Kidney (tissue), 14 donors: ENCODE measurements around the gene ADCYAP1R1. TPM values are rescaled to one million over a fixed set of nuclear protein-coding genes. Genes with fewer than 3 reads are reported as not detected.
A peak's percentile ranks its signal among the peaks of the same experiment; 100 is the strongest.

Experiments used
- DNase-seq, 5 donors: peaks; one replicate each; pipeline ENCODE4 v3.0.0-alpha.2; 2013 to 2020
- FAIRE-seq: peaks from 2 replicates; lab custom pipeline; 2012; peaks lifted over from hg19 to GRCh38; lab: Jason Lieb, UNC
- H3K27ac ChIP-seq, 2 donors: one replicate each; pipeline ENCODE4 v1.7.0; 2013; ENCODE audit warnings: low read depth in 2 of 2, low read length in 2 of 2, inconsistent platforms in 1 of 2
- H3K27me3 ChIP-seq: one replicate; pipeline ENCODE4 v1.7.1; 2013; ENCODE audit warnings: low read length, inconsistent platforms; ENCODE audit not compliant: control insufficient read depth, insufficient read depth
- H3K36me3 ChIP-seq, 3 donors: one replicate each; pipeline versions ENCODE4 v1.7.0 to v1.7.1; 2013; ENCODE audit warnings: low read length in 3 of 3, control low read depth in 1 of 3, inconsistent platforms in 1 of 3; ENCODE audit not compliant: insufficient read depth in 3 of 3, control insufficient read depth in 2 of 3
- H3K4me1 ChIP-seq, 3 donors: one replicate each; pipeline versions ENCODE4 v1.7.0 to v1.7.1; 2013; ENCODE audit warnings: low read length in 3 of 3, inconsistent platforms in 1 of 3, low read depth in 1 of 3; ENCODE audit not compliant: control insufficient read depth in 2 of 3, insufficient read depth in 2 of 3
- H3K4me3 ChIP-seq, 3 donors: one replicate each; pipeline versions ENCODE4 v1.7.0 to v1.8.1; 2013; ENCODE audit warnings: low read length in 3 of 3, control low read depth in 1 of 3, inconsistent platforms in 1 of 3
- H3K9ac ChIP-seq, 3 donors: one replicate each; pipeline versions ENCODE4 v1.7.0 to v1.7.1; 2013; ENCODE audit warnings: low read length in 3 of 3, control low read depth in 1 of 3, inconsistent platforms in 1 of 3
- H3K9me3 ChIP-seq, 3 donors: one replicate each; pipeline versions ENCODE4 v1.7.0 to v1.7.1; 2013; ENCODE audit warnings: low read length in 3 of 3, control low read depth in 1 of 3, inconsistent platforms in 1 of 3; ENCODE audit not compliant: control insufficient read depth in 2 of 3, insufficient read depth in 1 of 3
- CTCF ChIP-seq: IDR thresholded peaks from 3 replicates; pipeline ENCODE4 v1.5.1; 2012; ENCODE audit warnings: mild to moderate bottlenecking, moderate library complexity, borderline replicate concordance; ENCODE audit not compliant: insufficient read depth; ENCODE audit errors: extremely low read depth
- intact Hi-C: fragments of 100-400 bp; cut with DNase I; formaldehyde crosslinking; loops from one replicate; pipeline ENCODE4 v1.11.1; 2022
- polyA plus RNA-seq: library from polyadenylated mRNA; stranded (reverse); fragments of 350-450 nt; fragmentation: Illumina TruSeq; extraction: RNeasy Lipid Tissue Mini Kit (QIAGEN cat#74804); gene quantifications from one replicate; pipeline ENCODE4 v1.2.3, GENCODE V29; 2014; ENCODE audit warnings: low read depth, low replicate concordance; ENCODE audit not compliant: insufficient read depth
- total RNA-seq: library from RNA; stranded (reverse); fragmentation: NEBNext Ultra II Directional; extraction: Animal tissue kit (Norgen Biotek cat#: 25700); gene quantifications from one replicate; pipeline ENCODE4 v1.2.1, GENCODE V29; 2021
- donor health status: control.
- donor health status: control.
- donor health status: control.
- donor health status: control.
- donor health status: control.
- donor health status: DM: yes; HTN: yes; CAD: no.
- donor health status: Normal renal cell carcinoma (clear cell type).

ADCYAP1R1 gene
- total and polyA plus RNA-seq, 2 donors from 2014 or later = not detected

GRCh38 chr7:31122649-31123058 is 70.5 kb downstream of the ADCYAP1R1 start:
- DNase-seq (peak in 4 of 5 donors; percentile 67 to 85 (median 74)), FAIRE-seq (peak; percentile 11)
- Histone ChIP-seq H3K4me1 (no peaks in the 10 kb centered on the region), H3K27me3 (no peaks in the 10 kb centered on the region), H3K27ac (no peak overlapping the region), H3K4me3 (no peak overlapping the region), H3K9me3 (no peaks in the 10 kb centered on the region), H3K9ac (no peak overlapping the region), H3K36me3 (no peaks in the 10 kb centered on the region)
- intact Hi-C loops = loop anchor here (5.0 to 10.0 kb wide), 2 partner anchors 140 to 328 kb away; no protein-coding TSS in a partner anchor
- peak; percentile 70 for TF ChIP-seq CTCF

- no peaks in the 10 kb centered on the region for H3K36me3 ChIP-seq
- intact Hi-C loops = loop anchor here (5.0 to 10.0 kb wide), 2 partner anchors 141 to 329 kb away; no protein-coding TSS in a partner anchor
Measured at GRCh38 chr7:31123321-31123720, 71.2 kb downstream of the ADCYAP1R1 start.

GRCh38 chr7:31123726-31124125 is 71.6 kb downstream of the ADCYAP1R1 start:
- no peaks in the 10 kb centered on the region for H3K4me1 ChIP-seq
- H3K9me3 ChIP-seq = no peaks in the 10 kb centered on the region
- no peak overlapping the region for H3K4me3 ChIP-seq
- no peak overlapping the region for H3K27ac ChIP-seq
- DNase-seq (peak in 1 of 5 donors; percentile 13), FAIRE-seq (no peak)
- no peak for TF ChIP-seq CTCF
- H3K27me3 ChIP-seq = no peaks in the 10 kb centered on the region
- H3K36me3 ChIP-seq = no peaks in the 10 kb centered on the region
- no peak overlapping the region for H3K9ac ChIP-seq
- intact Hi-C loops = loop anchor here (5.0 to 10.0 kb wide), 2 partner anchors 141 to 329 kb away; no protein-coding TSS in a partner anchor

More at GRCh38 chr7:31123321-31123720, 71.2 kb downstream of the ADCYAP1R1 start:
- TF ChIP-seq CTCF = no peak
- H3K9me3 ChIP-seq = no peaks in the 10 kb centered on the region
- H3K4me1 ChIP-seq = no peaks in the 10 kb centered on the region
- H3K9ac ChIP-seq = no peak overlapping the region
- H3K4me3 ChIP-seq = no peak overlapping the region
- DNase-seq (peak in 1 of 5 donors; percentile 25), FAIRE-seq (no peak)
- no peak overlapping the region for H3K27ac ChIP-seq
- H3K27me3 ChIP-seq = no peaks in the 10 kb centered on the region
